ENCODE data around the gene CD2BP2. TPM values are rescaled to one million over a fixed set of nuclear protein-coding genes. Genes with fewer than 3 reads are reported as not detected.

CD2BP2 gene
- total and polyA plus RNA-seq, 9 of the 15 experiments (the other 6 are each of a cell fraction or from before 2014, with no cell fraction given) = 3.9 to 51.1 (median 32.8) TPM

DNA sequence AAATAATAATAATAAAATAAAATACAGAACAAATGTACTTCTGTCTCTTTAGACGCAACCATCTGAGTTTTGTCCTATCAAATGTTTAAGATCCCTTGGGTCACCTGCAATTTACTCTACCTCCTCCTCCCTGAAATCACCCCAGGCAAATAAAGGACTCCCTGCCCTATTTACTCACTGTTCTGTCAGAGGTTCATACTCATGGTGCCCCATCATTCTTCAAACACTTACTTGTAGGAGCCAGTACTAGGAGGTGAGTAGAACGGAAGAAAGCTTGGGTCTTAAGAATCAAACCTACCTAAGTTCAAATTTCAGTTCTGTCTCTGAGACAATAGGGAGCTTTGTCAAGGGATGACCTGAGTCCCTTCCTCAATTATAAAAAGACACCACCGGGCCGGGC lies 11.4 kb upstream of the CD2BP2 start (continued):
- TF ChIP-seq, protein P1, sequence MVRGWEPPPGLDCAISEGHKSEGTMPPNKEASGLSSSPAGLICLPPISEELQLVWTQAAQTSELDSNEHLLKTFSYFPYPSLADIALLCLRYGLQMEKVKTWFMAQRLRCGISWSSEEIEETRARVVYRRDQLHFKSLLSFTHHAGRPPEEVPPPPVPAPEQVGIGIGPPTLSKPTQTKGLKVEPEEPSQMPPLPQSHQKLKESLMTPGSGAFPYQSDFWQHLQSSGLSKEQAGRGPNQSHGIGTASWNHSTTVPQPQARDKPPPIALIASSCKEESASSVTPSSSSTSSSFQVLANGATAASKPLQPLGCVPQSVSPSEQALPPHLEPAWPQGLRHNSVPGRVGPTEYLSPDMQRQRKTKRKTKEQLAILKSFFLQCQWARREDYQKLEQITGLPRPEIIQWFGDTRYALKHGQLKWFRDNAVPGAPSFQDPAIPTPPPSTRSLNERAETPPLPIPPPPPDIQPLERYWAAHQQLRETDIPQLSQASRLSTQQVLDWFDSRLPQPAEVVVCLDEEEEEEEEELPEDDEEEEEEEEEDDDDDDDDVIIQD (CRISPR knock-in tag; IDR thresholded peaks at IDR 0.05) = no peak
- no peak for TF ChIP-seq CEBPG (CRISPR knock-in tag; IDR thresholded peaks at IDR 0.05)
- no peak for TF ChIP-seq CEBPG (tag; conservative IDR thresholded peaks at IDR 0.05 in 1 of 2, IDR thresholded peaks at IDR 0.05 in 1 of 2)
- no peak for TF ChIP-seq ADNP (tag; IDR thresholded peaks at IDR 0.05)
- TF ChIP-seq, protein P2, sequence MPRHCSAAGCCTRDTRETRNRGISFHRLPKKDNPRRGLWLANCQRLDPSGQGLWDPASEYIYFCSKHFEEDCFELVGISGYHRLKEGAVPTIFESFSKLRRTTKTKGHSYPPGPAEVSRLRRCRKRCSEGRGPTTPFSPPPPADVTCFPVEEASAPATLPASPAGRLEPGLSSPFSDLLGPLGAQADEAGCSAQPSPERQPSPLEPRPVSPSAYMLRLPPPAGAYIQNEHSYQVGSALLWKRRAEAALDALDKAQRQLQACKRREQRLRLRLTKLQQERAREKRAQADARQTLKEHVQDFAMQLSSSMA (CRISPR knock-in tag; IDR thresholded peaks at IDR 0.05) = no peak
- no peak for TF ChIP-seq ZNF445 (CRISPR knock-in tag; IDR thresholded peaks at IDR 0.05; ENCODE audit: low read depth)
- no peak for TF ChIP-seq ZNF134 (CRISPR knock-in tag; conservative IDR thresholded peaks at IDR 0.05)
- no peak for TF ChIP-seq CHCHD3 (CRISPR knock-in tag; IDR thresholded peaks at IDR 0.05)

DNA sequence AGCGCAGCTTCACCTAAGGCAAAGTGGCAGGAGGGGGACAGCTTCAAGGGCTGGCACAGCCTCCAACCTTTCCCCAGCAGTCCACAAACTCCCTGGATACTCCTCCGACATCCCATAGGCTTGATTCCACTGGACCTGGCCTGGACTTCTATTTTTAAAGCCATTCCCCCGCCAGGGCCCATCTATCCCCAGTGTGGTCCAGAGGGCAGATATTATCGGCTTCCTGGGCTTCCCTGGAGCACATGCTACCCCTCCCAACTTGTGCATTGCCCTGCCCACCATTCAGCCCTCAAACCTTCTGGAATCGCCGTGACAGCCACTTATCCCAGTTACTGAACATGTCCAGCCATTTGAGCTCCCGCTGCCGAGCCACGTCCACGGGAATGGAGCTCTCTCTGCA lies 10.1 kb upstream of the CD2BP2 start:
- no peak for DNase-seq (ENCODE audit: extremely low read depth in 1 of 4, low spot score in 3 of 4)
- FAIRE-seq = no peak
- H3K4me2 ChIP-seq (ENCODE audit: insufficient read depth, low read length) = no peak overlapping the region
- H3K27me3 ChIP-seq (ENCODE audit: control insufficient read depth in 2 of 2, insufficient read depth in 2 of 2, low read length in 2 of 2) = no peaks in the 10 kb centered on the region
- intact Hi-C loops (cut with micrococcal nuclease) = no loop called here
- no peak overlapping the region for H2AFZ ChIP-seq (ENCODE audit: low read depth, low read length)
- CTCF ChIA-PET (ENCODE audit: low intra/inter-chr PET ratio) = no interaction called here
- WGBS (ENCODE audit: insufficient coverage, low coverage, missing lambda C conversion rate) = 95% methylated on average over 9 of the region's 10 CpGs
- POLR2A ChIA-PET = interaction anchor here (0.6 to 1.8 kb wide), 5 partner anchors 11 to 329 kb away, joined by 3 to 15 read pairs (median 3); partner anchors contain the start of gene CD2BP2
- BruUV-seq (replicated peaks) = no TSS peak
- no peak overlapping the region for H3K4me3 ChIP-seq
- H3K27ac ChIP-seq (ENCODE audit: extremely low read depth, low read depth, low read length) = no peak overlapping the region
- no peak for ATAC-seq
- H3K36me3 ChIP-seq (ENCODE audit: control insufficient read depth, insufficient read depth, low read length) = peaks cover 61% of the 10 kb centered on the region
- H3K9ac ChIP-seq (ENCODE audit: insufficient read depth in 1 of 2, low read depth in 2 of 2, low read length in 2 of 2) = peak overlapping the region in 1 of 2 experiments; percentile 38; a peak in 2 of 4 replicates
- H3K9me3 ChIP-seq (replicated peaks; ENCODE audit: control insufficient read depth, insufficient read depth, low read depth, low read length) = no peaks in the 10 kb centered on the region
- peaks cover 6% of the 10 kb centered on the region for H3K9me1 ChIP-seq (ENCODE audit: control insufficient read depth, insufficient read depth, low read length)
- peaks cover 69% of the 10 kb centered on the region for H3K79me2 ChIP-seq (ENCODE audit: control insufficient read depth, insufficient read depth, low read length)
- peaks cover 10 to 25% of the 10 kb centered on the region in 2 experiments; a peak in 4 of 5 replicates for H3K4me1 ChIP-seq (replicated peaks in 1 of 2; ENCODE audit: control insufficient read depth in 2 of 2, insufficient read depth in 2 of 2, low read length in 2 of 2)
- in situ Hi-C loops (cut with MboI) = loop anchor here (25.0 kb wide), 1 partner anchor 903 kb away; the partner anchor contains the start of genes BOLA2, SLX1B and SULT1A4
- H4K20me1 ChIP-seq (replicated peaks; ENCODE audit: control insufficient read depth, insufficient read depth, low read length) = peaks cover 23% of the 10 kb centered on the region
- no peak for TF ChIP-seq ELF4 (CRISPR knock-in tag; IDR thresholded peaks at IDR 0.05)
- TF ChIP-seq, protein P3, sequence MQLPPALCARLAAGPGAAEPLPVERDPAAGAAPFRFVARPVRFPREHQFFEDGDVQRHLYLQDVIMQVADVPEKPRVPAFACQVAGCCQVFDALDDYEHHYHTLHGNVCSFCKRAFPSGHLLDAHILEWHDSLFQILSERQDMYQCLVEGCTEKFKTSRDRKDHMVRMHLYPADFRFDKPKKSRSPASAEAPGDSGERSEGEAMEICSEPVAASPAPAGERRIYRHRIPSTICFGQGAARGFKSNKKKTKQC (CRISPR knock-in tag; IDR thresholded peaks at IDR 0.05) = no peak
- TF ChIP-seq MEIS2 (IDR thresholded peaks at IDR 0.05; ENCODE audit: partially characterized antibody) = no peak
- TF ChIP-seq ZNF644 (tag; IDR thresholded peaks at IDR 0.05; ENCODE audit: low read depth) = no peak
- TF ChIP-seq ZBTB17 (CRISPR knock-in tag; IDR thresholded peaks at IDR 0.05) = no peak
- TF ChIP-seq, protein P4, sequence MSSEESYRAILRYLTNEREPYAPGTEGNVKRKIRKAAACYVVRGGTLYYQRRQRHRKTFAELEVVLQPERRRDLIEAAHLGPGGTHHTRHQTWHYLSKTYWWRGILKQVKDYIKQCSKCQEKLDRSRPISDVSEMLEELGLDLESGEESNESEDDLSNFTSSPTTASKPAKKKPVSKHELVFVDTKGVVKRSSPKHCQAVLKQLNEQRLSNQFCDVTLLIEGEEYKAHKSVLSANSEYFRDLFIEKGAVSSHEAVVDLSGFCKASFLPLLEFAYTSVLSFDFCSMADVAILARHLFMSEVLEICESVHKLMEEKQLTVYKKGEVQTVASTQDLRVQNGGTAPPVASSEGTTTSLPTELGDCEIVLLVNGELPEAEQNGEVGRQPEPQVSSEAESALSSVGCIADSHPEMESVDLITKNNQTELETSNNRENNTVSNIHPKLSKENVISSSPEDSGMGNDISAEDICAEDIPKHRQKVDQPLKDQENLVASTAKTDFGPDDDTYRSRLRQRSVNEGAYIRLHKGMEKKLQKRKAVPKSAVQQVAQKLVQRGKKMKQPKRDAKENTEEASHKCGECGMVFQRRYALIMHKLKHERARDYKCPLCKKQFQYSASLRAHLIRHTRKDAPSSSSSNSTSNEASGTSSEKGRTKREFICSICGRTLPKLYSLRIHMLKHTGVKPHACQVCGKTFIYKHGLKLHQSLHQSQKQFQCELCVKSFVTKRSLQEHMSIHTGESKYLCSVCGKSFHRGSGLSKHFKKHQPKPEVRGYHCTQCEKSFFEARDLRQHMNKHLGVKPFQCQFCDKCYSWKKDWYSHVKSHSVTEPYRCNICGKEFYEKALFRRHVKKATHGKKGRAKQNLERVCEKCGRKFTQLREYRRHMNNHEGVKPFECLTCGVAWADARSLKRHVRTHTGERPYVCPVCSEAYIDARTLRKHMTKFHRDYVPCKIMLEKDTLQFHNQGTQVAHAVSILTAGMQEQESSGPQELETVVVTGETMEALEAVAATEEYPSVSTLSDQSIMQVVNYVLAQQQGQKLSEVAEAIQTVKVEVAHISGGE (CRISPR knock-in tag; IDR thresholded peaks at IDR 0.05) = no peak
